ENCODE measurements around the gene MACROH2A1. TPM values are rescaled to one million over a fixed set of nuclear protein-coding genes. Genes with fewer than 3 reads are reported as not detected.

The MACROH2A1 gene
- total RNA-seq, 4 donors from 2014 or later, result 196 to 251 (median 209) TPM

DNA sequence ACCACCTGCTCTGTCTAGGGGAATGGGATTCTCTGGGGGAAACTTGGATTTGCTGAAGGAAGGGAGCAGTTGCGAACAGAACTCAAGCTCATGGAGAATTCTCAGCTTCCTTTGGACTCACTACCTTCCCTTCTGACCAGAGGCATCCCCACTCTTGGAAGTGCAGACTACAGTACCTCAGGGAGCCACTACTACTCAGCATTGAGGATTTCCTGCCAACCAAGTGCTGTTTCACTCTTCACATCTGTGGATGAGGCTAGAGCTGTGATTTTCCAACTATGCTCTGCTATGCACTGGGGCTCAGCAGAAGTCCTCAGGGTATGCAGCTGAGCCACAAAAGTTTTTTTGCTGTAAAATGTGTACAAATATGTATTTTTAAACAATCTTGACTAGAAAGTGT lies 43.9 kb downstream of the MACROH2A1 start:
- no peaks in the 10 kb centered on the region for H3K27me3 ChIP-seq
- no peak overlapping the region for H3K4me3 ChIP-seq
- H3K4me1 ChIP-seq, result peaks cover 27% of the 10 kb centered on the region
- TF ChIP-seq, protein P1, sequence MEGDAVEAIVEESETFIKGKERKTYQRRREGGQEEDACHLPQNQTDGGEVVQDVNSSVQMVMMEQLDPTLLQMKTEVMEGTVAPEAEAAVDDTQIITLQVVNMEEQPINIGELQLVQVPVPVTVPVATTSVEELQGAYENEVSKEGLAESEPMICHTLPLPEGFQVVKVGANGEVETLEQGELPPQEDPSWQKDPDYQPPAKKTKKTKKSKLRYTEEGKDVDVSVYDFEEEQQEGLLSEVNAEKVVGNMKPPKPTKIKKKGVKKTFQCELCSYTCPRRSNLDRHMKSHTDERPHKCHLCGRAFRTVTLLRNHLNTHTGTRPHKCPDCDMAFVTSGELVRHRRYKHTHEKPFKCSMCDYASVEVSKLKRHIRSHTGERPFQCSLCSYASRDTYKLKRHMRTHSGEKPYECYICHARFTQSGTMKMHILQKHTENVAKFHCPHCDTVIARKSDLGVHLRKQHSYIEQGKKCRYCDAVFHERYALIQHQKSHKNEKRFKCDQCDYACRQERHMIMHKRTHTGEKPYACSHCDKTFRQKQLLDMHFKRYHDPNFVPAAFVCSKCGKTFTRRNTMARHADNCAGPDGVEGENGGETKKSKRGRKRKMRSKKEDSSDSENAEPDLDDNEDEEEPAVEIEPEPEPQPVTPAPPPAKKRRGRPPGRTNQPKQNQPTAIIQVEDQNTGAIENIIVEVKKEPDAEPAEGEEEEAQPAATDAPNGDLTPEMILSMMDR (IDR thresholded peaks at IDR 0.05), result no peak
- TF ChIP-seq POLR2A (IDR thresholded peaks at IDR 0.05), result no peak
- TF ChIP-seq POLR2AphosphoS5 (IDR thresholded peaks at IDR 0.05), result no peak
- TF ChIP-seq EP300 (IDR thresholded peaks at IDR 0.05), result no peak
- no peaks in the 10 kb centered on the region for H3K9me3 ChIP-seq
- no peak overlapping the region for H3K27ac ChIP-seq
- no peak for DNase-seq (ENCODE audit: low spot score in 2 of 2)
- H3K36me3 ChIP-seq, result peaks cover 42% of the 10 kb centered on the region
- 82% methylated on average over 1 of the region's 1 CpG for WGBS

- peak in 1 of 2 donors; percentile 35 for DNase-seq (ENCODE audit: low spot score in 2 of 2)
- no peaks in the 10 kb centered on the region for H3K27me3 ChIP-seq
- peaks cover 43% of the 10 kb centered on the region for H3K36me3 ChIP-seq
- H3K4me3 ChIP-seq, result no peak overlapping the region
- WGBS, result 59% methylated on average over 4 of the region's 4 CpGs
- no peak for TF ChIP-seq POLR2A (IDR thresholded peaks at IDR 0.05)
- no peak for TF ChIP-seq EP300 (IDR thresholded peaks at IDR 0.05)
- TF ChIP-seq, protein P1 (IDR thresholded peaks at IDR 0.05), result no peak
- TF ChIP-seq POLR2AphosphoS5 (IDR thresholded peaks at IDR 0.05), result no peak
- H3K4me1 ChIP-seq, result peaks cover 27% of the 10 kb centered on the region
- no peak overlapping the region for H3K27ac ChIP-seq
- H3K9me3 ChIP-seq, result no peaks in the 10 kb centered on the region
These were observed 44.9 kb downstream of the MACROH2A1 start for GRCh38 chr5:135353952-135354721.

- Histone ChIP-seq H3K27me3 (no peaks in the 10 kb centered on the region), H3K4me1 (peaks cover 19% of the 10 kb centered on the region), H3K27ac (no peak overlapping the region), H3K9me3 (no peaks in the 10 kb centered on the region), H3K36me3 (peaks cover 48% of the 10 kb centered on the region), H3K4me3 (no peak overlapping the region)
- DNase-seq (ENCODE audit: low spot score in 2 of 2), result peak in 1 of 2 donors; percentile 42
- TF ChIP-seq, protein P1 (IDR thresholded peaks at IDR 0.05), result no peak
- no peak for TF ChIP-seq POLR2A (IDR thresholded peaks at IDR 0.05)
- TF ChIP-seq EP300 (IDR thresholded peaks at IDR 0.05), result no peak
- TF ChIP-seq POLR2AphosphoS5 (IDR thresholded peaks at IDR 0.05), result no peak
- WGBS, result 96% methylated on average over 10 of the region's 10 CpGs
These were observed 48.5 kb downstream of the MACROH2A1 start for GRCh38 chr5:135350536-135350935.

GRCh38 chr5:135349886-135350285 lies 49.1 kb downstream of the MACROH2A1 start:
- no peak for DNase-seq (ENCODE audit: low spot score in 2 of 2)
- Histone ChIP-seq H3K4me3 (no peak overlapping the region), H3K4me1 (peaks cover 16% of the 10 kb centered on the region), H3K9me3 (no peaks in the 10 kb centered on the region), H3K36me3 (peaks cover 51% of the 10 kb centered on the region), H3K27me3 (no peaks in the 10 kb centered on the region), H3K27ac (no peak overlapping the region)
- TF ChIP-seq, protein P1 (IDR thresholded peaks at IDR 0.05), result no peak
- TF ChIP-seq EP300 (IDR thresholded peaks at IDR 0.05), result no peak
- no peak for TF ChIP-seq POLR2A (IDR thresholded peaks at IDR 0.05)
- TF ChIP-seq POLR2AphosphoS5 (IDR thresholded peaks at IDR 0.05), result no peak

DNA sequence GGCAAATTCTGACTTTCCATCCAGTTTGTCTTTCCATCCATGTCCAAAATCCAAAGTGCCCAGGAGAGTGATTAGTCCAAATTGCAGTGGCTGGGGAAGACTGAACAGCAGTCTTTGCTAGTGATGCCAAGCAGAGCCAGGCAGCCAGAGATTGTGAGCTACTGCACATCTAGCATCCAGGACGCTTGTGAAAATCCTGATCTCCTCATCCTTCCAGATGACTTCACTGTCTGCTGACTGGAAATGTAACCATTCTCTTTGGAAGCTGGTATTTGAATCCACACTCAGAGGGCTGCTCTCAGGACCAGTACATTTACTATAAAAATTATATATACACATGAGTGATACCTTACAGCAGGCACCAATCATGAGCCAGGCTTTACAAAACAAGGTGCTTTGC lies 49.6 kb downstream of the MACROH2A1 start:
- peaks cover 53% of the 10 kb centered on the region for H3K36me3 ChIP-seq
- H3K9me3 ChIP-seq, result no peaks in the 10 kb centered on the region
- no peak overlapping the region for H3K4me3 ChIP-seq
- no peak for DNase-seq (ENCODE audit: low spot score in 2 of 2)
- peaks cover 13% of the 10 kb centered on the region for H3K4me1 ChIP-seq
- H3K27me3 ChIP-seq, result no peaks in the 10 kb centered on the region
- no peak for TF ChIP-seq POLR2A (IDR thresholded peaks at IDR 0.05)
- TF ChIP-seq, protein P1 (IDR thresholded peaks at IDR 0.05), result no peak
- TF ChIP-seq POLR2AphosphoS5 (IDR thresholded peaks at IDR 0.05), result no peak
- no peak for TF ChIP-seq EP300 (IDR thresholded peaks at IDR 0.05)
- WGBS, result 58% methylated on average over 1 of the region's 1 CpG
- no peak overlapping the region for H3K27ac ChIP-seq
